Frontal cortex (tissue), 4 donors: ENCODE results near the gene SERTAD2. TPM values are rescaled to one million over a fixed set of nuclear protein-coding genes. Genes with fewer than 3 reads are reported as not detected.

Experiments
- DNase-seq, 2 donors: peaks; one replicate each; pipeline ENCODE4 v3.0.0; 2012; ENCODE audit warnings: low spot score in 2 of 2
- FAIRE-seq: peaks from 2 replicates; lab custom pipeline; 2012; peaks lifted over from hg19 to GRCh38; lab: Jason Lieb, UNC
- total RNA-seq: library from RNA; depleted of rRNA; stranded (reverse); fragments of >200 nt; gene quantifications from one replicate; pipeline ENCODE4 v1.2.3, GENCODE V29; 2014
- donor health status: control.
- donor health status: control.
- donor health status: control.

The SERTAD2 gene
- total RNA-seq, result 3.7 TPM

GRCh38 chr2:64653109-64654062 lies at the start of gene SERTAD2:
Gene SERTAD2, minus strand, starts transcription at chr2:64653913. Its CDS starts 17,042 bp downstream, at chr2:64636871.
- no peak for FAIRE-seq
- peak; percentile 97 to 98 for DNase-seq

GRCh38 chr2:64700133-64700809 lies 46.6 kb upstream of the SERTAD2 start:
- FAIRE-seq (no peak), DNase-seq (no peak)

- FAIRE-seq, result no peak
- no peak for DNase-seq
These were observed 46.0 kb upstream of the SERTAD2 start for GRCh38 chr2:64699712-64700111.

- FAIRE-seq (no peak), DNase-seq (no peak)
These were observed 45.1 kb upstream of the SERTAD2 start for GRCh38 chr2:64698668-64699444.

GRCh38 chr2:64698177-64698643 lies 44.5 kb upstream of the SERTAD2 start:
- no peak for DNase-seq
- no peak for FAIRE-seq

GRCh38 chr2:64697297-64698176 lies 43.8 kb upstream of the SERTAD2 start:
- FAIRE-seq (no peak), DNase-seq (no peak)

GRCh38 chr2:64696636-64697035 lies 42.9 kb upstream of the SERTAD2 start:
- no peak for FAIRE-seq
- no peak for DNase-seq

- FAIRE-seq, result no peak
- DNase-seq, result no peak
These were observed 42.1 kb upstream of the SERTAD2 start for GRCh38 chr2:64695721-64696261.

GRCh38 chr2:64692401-64692800 lies 38.7 kb upstream of the SERTAD2 start:
- FAIRE-seq (no peak), DNase-seq (no peak)

GRCh38 chr2:64688909-64689308 lies 35.2 kb upstream of the SERTAD2 start:
- no peak for FAIRE-seq
- no peak for DNase-seq

GRCh38 chr2:64686283-64686956 lies 32.7 kb upstream of the SERTAD2 start:
- no peak for FAIRE-seq
- no peak for DNase-seq

GRCh38 chr2:64685430-64685829 lies 31.7 kb upstream of the SERTAD2 start:
- no peak for DNase-seq
- FAIRE-seq, result no peak

GRCh38 chr2:64683771-64684510 lies 30.2 kb upstream of the SERTAD2 start:
- FAIRE-seq (no peak), DNase-seq (no peak)

- no peak for FAIRE-seq
- DNase-seq, result no peak
These were observed 27.8 kb upstream of the SERTAD2 start for GRCh38 chr2:64681479-64681967.

- no peak for DNase-seq
- FAIRE-seq, result no peak
These were observed 26.1 kb upstream of the SERTAD2 start for GRCh38 chr2:64679673-64680425.

- FAIRE-seq (no peak), DNase-seq (no peak)
These were observed 25.3 kb upstream of the SERTAD2 start for GRCh38 chr2:64678771-64679590.
